Fibroblast of gingiva (primary cell): ENCODE measurements around the gene ANKRD33.
"Not testable (repeated sequence)": the region's sequence is repeated elsewhere in the genome, so short reads cannot be mapped to it uniquely, and the experiment has no call there.

ENCODE experiments used
- DNase-seq: peaks from one replicate; pipeline ENCODE4 v3.0.0-alpha.2; 2011; ENCODE audit warnings: low read depth

The ANKRD33 gene

DNA sequence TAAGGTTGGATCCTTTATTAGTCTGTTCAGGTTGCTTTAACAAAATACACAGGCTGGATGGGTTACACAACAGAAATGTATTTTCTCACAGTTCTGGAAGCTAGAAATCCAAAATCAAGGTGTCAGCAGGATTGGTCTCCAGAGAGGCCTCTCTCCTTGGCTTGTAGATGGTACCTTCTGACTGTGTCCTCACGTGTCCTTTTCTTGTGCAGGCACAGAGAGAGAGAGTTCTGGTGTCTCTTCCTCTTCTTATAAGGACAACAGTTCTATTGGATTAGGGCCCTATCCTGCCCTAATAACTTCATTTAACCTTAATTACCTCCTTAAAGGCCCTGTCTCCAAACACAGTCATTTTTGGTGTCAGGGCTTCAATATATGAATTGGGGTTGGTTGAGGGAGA, 4.6 kb upstream of the ANKRD33 start:
- DNase-seq, result no peak

DNA sequence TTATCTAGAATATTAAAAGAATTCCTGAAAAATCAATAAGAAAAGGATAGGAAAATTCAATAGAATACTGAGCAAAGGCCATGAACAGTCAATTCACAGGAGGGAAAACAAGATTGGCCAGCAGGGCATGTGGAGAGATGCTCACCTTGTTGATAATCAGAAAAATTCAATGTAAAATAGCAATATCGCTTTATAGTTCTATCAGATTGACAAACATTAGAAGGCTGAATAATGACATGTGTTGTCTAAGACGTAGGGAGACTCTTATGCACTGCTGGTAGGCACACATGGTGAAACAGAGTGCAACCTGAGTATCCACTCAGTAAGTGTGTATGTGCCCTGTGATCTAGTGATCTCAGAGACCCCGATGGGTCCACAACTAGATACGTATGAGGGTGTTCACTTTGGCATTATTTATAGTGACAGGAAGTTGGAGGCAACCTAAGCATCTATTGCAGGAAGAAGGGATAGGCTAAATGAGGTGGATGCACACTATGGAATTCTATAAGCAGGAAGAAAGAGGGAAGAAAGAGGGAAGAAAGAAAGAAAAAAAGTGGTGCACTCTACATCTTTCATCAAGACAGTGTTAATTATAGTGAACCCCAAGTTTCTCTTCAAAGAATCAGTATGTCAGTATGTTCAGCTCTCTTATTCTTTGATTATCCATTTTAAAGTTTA, 3.8 kb upstream of the ANKRD33 start:
- DNase-seq, result no peak

DNA sequence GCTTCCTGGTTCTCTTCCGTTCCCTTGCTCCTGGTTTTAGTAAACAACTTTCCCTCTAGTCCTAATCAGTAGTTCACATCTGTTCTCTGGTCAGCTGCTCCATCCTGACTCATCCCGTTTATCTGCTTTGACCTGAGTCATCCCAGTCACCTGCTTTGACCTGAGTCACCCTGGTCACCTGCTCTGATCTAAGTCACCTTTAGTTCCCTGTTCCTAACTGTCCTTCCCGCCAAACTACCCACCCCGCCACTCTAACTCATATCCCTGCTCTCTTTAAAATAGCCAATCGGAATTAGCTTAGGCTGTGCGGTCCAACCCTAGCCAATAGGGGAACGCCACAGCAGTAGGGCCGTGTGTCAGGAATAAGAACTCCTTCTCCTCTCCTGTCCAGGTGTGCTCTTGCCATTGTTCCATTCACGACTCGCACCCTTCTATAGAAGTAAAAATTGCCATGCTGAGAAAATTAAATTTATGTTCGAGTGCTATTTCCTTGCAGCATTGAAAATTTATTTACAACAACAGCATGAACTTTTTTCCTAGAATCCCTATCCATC, 3.1 kb upstream of the ANKRD33 start:
- no peak for DNase-seq

DNA sequence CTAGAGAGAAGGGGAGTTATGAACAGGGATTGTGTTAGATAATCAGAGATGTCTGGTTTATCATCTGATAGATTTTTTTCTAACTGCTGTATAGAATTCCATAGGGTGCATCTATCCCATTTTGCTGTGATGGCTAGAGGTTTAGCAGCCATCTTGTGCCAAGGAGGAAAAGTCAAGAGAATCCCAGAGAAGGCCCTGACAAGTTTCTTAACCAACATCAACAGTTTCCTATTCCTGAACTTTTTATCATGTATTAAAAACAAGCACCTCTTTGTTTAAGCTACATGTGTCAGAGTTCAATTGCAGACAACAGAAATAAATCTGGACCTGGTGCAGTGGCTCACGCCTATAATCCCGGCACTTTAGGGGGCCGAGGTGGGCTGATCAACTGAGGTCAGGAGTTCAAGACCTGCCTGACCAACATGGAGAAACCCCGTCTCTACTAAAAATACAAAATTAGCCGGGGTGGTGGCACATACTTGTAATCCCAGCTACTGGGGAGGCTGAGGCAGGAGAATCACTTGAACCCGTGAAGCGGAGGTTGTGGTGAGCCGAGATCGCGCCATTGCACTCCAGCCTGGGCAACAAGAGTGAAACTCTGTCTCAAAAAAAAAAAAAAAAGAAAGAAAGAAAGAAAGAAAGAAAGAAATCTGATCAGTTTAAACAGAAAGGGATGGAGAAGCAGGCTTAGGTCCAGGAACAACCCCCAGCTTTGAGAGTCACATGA, 2.4 kb upstream of the ANKRD33 start:
- not testable (repeated sequence) for DNase-seq

DNA sequence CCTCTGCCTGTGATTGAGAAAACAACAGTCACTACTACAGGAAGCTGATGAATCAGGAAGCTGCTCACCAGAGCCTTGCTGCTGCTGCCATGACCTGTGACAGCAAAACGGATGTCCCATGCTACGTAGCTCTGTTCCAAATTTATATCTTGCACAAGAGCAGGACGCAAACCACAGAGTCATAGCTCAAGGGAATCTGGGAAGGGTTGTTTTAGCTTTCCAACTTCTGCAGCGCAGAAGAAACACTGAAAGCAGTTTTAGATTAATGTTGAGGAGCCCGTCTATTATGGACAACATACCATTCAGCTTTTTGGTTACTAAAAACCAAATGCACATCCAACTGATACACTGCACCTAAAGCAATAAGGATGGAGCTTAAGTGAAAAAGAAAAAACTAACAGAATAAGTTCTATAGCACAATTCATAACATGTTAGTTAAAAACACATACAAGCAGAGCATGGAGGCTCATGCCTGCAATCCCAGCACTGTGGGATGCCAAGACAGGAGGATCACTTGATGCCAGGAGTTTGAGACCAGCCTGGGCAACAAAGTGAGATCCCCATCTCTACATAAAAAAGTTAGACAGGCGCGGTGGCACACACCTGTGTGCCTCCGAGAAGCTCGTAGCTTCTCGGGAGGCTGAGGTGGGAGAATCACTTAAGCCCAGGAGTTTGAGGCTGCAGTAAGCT, 1.7 kb upstream of the ANKRD33 start:
- DNase-seq, result peak; percentile 99

DNA sequence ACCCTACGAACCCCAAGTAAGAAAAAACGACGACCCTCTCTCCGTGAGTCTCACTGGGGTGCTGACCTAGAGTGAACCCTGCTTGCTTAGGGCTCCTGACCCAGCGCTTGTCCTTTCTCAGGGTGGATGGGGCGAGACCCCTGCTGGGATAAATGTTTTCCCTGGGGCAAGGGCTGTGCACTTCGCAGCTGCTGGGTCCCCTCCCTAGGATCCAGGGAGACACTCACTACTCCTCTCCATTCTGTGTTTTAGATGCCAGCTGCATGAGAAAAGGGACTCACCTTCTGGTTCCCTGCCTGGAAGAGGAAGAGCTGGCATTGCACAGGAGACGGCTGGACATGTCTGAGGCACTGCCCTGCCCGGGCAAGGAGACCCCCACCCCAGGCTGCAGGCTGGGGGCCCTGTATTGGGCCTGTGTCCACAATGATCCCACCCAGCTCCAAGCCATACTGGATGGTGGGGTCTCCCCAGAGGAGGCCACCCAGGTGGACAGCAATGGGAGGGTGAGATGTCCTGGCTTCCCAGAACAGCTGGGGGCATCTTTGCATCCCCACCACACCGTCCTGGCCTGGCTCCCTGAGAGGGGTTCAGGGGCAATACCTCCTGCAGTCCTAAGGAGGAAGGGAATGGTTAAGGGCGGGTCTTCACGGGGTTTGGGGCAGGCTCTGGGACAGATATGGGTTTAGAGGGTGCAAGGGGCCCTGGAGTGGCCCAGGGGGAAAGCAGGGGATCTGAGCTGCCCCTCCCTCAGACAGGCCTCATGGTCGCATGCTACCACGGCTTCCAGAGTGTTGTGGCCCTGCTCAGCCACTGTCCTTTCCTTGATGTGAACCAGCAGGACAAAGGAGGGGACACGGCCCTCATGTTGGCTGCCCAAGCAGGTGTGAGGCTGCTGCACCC, 663 bp downstream of the ANKRD33 start:
- DNase-seq, result no peak

DNA sequence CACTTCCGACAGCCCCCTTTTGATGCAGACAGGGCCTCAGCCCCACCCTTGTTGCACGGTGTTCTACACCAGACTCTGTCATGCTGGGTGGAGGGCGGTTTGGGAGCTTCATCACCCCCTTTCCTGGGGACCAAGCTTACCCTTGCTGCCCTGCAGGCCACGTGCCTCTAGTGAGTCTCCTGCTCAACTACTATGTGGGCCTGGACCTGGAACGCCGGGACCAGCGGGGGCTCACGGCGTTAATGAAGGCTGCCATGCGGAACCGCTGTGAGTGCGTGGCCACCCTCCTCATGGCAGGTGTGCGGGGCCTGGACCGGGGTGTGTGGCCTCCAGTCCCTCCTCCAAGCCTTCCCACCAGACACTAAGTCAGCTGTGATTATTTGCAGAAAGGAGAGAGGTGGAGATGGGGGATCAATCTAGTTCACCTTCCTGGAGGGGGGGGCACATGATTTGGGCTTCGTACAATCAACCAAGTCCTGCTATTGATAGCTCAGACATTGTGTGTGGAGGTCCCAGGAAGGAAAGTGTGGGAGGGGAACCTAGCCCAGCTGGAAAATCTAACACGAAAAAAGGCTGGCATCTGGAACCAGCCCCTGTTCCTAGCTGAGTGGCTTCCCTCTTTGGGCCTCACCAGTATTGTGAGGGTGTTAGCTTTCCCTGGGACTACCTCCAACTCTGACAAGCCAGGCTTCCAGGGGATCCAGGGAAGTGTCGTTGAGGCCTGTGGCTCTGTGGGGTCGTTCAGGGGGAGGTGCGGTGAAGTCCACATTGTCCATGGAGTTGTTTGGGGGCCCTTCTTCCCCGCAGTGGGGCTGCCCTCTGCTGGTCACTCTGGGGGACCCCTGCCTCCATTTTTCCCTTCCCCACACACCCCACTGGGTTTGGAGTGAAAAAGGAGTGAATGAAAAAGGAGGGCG, 1.6 kb downstream of the ANKRD33 start:
- no peak for DNase-seq

DNA sequence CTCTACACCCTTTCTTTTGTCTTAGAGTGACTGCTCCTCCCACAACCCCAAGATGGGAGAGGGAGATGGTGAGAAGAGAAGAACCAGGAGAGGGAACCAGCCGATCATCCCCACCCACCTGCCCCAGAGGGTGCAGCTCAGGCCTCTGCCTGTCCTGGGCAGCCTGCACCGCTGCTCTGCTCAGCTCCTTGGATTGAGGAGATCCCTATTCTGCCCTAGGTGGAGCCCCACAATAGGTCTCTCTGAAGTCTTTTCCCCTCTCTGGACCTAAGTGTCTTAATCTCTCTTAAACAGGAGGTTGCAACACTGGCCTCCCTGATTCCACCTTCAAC, 2.2 kb downstream of the ANKRD33 start:
- DNase-seq, result no peak

DNA sequence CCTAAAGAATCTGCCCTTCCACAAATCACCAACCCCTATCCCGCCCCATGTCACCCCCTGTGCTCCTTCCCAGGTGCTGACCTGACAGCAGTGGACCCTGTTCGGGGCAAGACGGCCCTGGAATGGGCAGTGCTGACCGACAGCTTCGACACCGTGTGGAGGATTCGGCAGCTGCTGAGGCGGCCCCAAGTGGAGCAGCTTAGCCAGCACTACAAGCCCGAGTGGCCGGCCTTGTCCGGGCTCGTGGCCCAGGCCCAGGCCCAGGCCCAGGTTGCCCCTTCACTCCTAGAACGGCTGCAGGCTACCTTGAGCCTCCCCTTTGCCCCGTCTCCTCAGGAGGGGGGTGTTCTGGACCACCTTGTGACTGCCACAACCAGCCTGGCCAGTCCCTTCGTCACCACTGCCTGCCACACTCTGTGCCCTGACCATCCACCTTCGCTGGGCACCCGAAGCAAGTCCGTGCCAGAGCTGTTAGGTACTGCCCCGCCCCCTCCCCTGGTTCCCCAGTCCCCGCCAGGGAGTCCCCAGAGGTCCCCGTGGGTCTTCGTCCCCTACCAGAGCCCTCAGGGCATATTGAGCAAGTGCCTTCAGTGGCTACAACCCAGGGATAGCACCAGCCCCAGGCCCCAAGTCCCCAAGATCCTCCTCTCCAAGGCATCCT, 2.7 kb downstream of the ANKRD33 start:
- no peak for DNase-seq

DNA sequence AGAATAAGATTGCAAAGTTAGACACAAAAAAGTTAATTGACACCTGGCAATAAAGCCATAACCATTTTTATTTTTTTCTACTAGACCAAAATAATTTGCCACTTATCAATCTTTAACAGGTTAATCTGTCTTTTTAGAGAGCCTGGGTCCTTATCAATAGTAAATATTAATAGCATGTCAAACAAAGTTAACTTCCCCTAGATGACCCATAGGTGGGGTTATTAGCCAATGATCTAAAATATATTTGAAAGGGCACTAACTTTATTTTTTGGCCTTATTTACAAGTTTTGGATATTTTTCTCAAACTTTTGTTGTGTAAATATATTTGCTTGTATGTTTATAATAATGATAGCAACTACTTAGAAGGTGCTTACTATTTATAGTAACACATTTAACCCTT, 3.9 kb downstream of the ANKRD33 start:
- DNase-seq, result no peak

DNA sequence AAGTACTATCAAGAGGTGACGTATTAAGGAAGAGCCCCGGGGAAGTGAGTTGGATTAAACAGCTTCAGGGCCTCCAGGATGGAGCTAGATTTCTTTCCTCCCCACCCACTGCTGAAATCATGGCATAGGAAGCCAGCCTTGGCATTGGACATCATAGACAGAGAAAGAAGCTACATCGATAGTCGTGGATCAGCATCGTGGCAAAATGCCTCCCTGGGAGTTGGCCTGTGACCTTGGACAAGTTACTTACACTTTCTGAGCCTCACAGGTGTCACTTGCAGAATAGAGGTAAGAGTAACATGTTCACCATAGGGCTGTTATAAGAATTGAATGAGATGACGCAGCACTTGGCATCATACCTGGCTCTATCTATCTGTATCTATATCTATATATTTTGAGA, 5.9 kb downstream of the ANKRD33 start:
- no peak for DNase-seq

DNA sequence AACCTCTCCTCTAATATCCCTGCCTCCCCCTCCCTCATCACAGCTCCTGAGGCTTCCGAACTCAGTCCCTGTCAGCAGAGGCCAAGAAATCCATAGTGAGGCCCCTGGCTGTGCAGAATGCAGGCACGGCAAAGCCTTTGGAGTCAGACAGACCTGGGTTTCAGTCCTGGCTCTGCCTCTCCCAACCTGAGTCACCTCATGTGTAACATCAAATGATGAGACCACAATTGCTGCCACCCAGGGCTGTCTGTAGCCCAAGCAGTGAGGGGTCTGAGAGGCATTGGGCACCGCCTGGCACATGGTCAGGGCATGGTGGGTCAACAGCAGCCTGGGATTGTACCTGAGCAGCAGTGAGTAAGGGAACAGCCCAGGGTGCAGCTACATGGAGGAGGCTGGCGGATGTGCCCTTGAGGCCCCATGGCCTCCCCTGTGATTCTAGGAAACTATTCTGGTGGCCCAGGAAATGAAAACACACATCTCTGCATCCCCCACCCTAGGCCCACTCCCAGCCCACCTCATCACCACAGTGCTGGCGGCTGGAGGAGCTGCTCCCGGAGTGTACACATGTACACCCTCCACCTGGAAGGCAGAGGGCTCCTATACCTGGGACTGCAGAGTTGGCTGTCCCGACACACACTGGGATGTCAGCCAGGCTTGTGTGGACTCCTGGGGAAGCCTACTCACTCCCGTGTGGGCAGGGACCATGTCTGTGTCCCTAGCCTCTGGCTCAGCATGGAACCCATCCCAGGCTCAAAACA, 7.7 kb downstream of the ANKRD33 start:
- DNase-seq, result no peak

DNA sequence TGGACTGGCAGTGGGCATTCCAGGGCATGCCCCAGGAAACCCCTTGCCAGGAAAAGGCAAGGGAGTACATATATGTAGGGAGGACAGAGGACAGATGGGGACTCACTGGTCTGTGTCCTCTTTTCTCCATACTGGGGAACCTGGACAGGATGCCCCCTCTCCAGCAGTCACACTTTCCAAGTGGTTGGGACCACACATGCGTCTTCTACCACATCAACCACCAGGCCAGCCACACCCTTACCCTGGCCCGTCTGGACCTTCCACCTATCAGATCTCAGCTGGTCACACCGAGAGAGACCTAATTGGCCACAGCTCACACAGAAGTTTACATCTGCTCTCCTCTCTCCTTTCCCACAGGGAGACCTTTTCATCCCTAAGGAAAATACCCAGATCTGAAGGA, 8.3 kb downstream of the ANKRD33 start:
- DNase-seq, result no peak

DNA sequence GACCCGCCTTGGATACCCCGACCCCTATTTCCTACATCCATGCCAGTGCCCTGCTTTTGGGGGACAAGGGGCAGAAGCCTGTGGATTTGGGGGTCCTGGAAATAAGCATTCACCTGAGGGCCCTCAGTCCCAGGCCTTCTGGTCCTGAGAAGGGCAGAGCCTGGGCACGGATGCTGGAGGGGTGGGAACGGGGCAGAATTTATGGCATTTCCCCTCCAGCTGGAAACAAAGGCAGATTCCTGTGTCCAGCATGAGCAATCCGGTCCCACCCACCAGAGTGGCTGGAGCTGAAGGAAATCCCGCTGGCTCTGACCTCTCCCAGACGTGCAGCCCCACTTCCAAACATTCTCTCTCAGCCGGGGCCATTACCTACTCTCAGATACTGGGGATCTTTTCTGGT, 9.3 kb downstream of the ANKRD33 start:
- DNase-seq, result no peak

DNA sequence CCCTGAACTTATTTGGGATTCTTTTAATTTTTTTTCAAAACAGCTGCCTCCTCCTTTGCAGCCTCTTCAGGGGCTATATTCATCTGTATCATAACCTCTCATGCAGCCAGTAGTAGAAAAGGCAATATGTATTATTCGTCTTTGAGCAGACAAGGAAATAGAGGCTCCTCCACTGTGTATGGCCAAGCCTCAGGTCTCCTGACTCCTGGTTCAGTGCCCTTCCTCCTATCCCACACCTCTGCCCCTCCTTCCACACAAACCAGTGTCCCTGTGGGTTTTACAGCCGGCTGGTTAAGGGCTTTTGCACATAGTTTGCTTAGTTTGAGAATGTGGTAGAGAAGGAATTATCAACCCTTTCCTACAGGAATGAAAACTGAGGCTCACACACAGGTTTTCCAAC, 10.6 kb downstream of the ANKRD33 start:
- no peak for DNase-seq

DNA sequence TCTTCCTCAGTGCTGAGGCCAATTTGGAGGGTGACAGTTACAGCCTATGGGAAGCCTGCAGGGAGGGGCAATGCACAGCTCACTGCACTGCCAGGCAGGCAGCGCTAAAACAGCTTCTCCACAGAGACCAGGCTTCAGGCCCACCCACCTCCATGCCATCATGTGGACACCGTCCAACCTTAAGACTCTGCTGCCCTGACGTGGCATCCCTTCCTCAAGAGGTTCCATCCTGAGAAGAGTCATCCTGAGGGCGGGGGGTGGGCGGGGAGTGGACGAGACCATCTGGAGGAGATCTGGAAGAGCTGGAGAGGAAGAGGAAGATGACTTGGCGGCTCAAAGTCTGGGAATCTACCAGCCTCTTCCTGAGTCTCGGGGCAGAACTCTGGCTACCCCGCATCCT, 11.0 kb downstream of the ANKRD33 start:
- DNase-seq, result no peak

DNA sequence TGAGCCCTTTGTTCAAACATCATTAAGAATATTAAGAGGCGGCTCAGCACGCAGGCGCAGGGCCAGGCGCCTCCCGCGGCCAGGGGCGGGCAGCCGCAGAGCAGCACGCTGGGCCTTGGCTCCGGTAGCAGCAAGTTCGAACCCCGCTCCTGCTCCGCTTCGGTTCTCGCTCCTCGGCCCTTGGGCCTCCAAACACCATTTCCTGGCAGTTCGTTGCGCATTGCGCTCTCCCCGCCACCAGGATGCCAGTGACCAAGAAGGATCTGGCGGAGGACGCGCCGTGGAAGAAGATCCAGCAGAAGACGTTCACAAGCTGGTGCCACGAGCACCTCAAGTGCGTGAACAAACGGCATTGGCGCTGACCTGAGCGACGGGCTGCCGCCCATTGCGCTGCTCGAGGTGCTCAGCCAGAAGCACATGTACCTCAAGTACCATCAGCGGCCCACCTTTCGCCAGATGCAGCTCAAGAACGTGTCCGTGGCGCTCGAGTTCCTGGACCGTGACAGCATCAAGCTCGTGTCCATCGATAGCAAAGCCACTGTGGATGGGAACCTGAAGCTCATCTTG, 12.5 kb downstream of the ANKRD33 start:
- DNase-seq, result no peak

DNA sequence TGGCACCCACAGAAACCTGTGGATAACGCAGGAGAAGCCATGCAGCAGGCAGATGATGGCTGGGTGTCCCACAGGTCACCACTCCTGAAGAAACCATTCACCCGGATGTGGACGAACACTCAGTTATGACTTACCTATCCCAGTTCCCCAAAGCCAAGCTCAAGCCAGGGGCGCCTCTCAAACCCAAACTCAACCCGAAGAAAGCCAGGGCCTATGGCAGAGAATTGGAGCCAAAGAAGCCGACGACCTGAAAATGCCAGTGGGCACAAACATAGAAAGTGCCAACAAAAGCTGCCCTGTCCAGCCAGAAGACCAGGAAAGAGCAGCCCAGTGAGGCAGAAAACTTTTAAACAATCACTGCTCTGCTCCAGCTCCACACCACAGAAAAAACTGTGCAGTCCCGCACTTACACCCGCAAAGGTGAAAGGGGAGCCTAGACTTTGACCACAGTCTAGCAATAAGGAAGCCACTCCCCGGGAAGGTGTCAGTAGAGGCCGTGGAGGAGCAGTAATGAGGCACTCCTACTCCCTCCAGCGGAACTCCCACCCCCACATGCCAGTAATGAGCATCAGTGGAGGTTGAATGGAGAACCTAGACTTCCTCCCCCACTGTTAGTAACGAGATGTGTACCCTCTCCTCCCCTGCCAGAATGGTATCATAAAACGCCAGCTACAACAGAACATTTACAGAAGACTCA, 13.4 kb downstream of the ANKRD33 start:
- DNase-seq, result no peak

DNA sequence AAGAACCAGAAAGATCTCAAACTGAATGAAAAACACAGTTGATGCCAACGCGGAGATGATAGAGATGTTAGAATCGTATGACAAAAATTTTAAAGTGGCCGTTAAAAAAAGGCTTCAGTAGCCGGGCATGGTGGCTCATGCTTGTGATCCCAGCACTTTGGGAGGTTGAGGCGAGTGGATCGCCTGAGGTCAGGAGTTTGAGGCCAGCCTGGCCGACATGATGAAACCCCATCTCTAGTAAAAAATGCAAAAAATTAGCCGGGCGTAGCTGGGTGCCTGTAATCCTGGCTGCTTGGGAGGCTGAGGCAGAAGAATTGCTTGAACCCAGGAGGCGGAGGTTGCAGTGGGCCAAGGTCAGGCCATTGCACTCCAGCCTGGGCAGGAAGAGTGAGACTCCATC, 14.0 kb downstream of the ANKRD33 start:
- no peak for DNase-seq
